Left hindlimb (tissue), 1 donor: ENCODE results near the gene NDST4.

Experiments used
- DNase-seq: peaks from one replicate; pipeline ENCODE4 v3.0.0-alpha.2; 2018

NDST4 gene

GRCh38 chr4:114782415-114783214 lies 330.8 kb downstream of the NDST4 start:
- DNase-seq: no peak

- no peak for DNase-seq
These were observed 333.2 kb downstream of the NDST4 start for GRCh38 chr4:114780205-114780604.
